NCI-H1436 treated with DMSO at 0.1 percent for 48 hours (cell line): ENCODE results near the gene NAPG.
"Not testable (repeated sequence)": the region's sequence is repeated elsewhere in the genome, so short reads cannot be mapped to it uniquely, and the experiment has no call there.

Experiments used
- DNase-seq: peaks from one replicate; lab custom pipeline; 2025; lab: John Stamatoyannopoulos, UW

Gene NAPG

DNA sequence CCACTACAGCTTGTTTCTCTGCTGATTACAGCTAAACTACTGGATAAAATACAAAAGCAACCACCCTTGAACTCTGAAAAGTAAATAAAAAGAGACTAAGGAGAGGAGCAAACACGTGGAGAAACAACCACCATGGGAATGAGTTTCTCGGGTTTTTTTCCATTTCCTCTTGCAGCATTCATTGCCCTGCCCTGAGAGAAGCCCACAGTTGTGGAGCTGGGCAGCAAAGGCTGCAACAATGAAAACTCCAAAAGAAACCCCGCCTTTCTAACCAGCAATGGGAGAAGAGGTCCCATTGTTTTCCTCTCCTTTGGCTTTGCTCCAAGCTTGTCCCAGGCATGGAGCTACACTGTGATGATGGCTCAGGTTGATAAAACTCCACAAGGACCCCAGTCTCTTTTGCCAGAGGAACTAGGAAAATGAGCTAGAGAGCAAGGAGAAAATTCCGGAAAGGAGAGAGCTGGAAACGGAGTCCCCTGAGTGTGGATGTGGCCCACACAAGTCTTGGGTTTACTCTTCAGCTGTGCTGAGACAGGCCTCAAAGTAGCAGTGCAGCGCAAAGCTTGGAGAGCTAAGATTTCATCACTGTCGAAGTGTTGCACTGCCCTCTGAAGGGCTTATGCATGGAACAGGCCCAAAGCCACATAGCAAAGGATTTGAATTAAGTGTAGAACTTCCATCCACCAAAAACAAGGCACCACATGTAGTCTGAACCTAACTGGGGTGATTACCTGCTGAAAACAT is 20.9 kb downstream of the NAPG start:
- DNase-seq = no peak

DNA sequence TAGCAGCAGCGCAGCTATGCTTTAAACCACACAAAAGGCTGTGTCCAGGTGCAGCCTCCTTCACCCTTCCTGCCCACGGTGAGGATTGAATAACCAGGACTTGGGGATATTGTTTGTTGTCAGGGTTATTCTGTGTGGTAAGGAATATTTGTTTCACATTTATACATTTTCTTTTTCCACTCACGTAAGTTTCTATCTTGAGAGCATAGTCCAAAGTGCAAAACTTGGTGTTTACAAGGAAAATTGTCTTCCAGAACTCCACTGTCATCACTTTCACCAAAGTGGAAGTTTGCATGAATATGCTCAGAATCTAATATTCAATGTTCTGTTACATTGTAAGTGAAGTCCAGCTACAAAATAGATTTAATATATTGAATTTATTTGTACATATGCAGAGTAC is 26.4 kb downstream of the NAPG start:
- no peak for DNase-seq

- not testable (repeated sequence) for DNase-seq
Measured at GRCh38 chr18:10556251-10556650, 30.4 kb downstream of the NAPG start.

GRCh38 chr18:10557085-10557677 is 31.4 kb downstream of the NAPG start:
- no peak for DNase-seq

DNA sequence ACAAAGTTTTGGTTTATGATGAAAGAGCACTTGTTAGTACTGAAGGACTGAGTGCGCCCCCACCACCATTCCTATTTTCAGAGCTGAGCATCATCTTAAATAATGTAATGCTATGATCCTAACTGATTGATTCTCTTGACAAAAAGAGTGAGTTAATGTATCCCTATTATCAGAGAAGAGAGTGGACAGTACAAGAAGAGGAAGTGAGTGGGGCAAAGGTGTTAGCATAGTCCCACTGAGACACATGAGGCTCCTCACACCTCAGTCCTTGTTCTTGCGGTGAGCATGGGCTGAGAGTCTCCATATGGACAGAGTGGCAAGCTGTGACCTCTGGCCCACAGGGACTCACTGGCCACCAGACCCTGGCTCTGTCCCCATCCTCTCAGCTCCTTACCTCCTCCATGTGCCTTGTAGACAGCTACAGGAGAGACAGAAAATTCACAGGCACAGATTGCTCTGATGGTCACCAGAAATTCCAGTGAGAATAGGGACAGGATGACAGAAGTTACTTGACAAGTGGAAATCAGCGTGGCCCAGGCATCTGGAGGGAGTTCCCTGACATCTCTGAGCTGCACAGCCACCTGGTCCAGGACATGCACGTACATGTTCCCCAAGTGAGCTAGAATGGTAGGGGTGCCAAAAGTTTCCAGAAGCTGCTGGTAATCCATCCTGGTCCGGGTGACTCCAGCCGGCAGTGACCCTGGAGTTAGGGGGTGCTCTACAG is 32.6 kb downstream of the NAPG start:
- no peak for DNase-seq

GRCh38 chr18:10558967-10559298 is 33.1 kb downstream of the NAPG start:
- no peak for DNase-seq

- DNase-seq = no peak
Measured at GRCh38 chr18:10559553-10560451, 34.0 kb downstream of the NAPG start.

- DNase-seq = no peak
Measured at GRCh38 chr18:10560452-10561045, 34.7 kb downstream of the NAPG start.

- DNase-seq = no peak
Measured at GRCh38 chr18:10562773-10563160, 36.9 kb downstream of the NAPG start.

DNA sequence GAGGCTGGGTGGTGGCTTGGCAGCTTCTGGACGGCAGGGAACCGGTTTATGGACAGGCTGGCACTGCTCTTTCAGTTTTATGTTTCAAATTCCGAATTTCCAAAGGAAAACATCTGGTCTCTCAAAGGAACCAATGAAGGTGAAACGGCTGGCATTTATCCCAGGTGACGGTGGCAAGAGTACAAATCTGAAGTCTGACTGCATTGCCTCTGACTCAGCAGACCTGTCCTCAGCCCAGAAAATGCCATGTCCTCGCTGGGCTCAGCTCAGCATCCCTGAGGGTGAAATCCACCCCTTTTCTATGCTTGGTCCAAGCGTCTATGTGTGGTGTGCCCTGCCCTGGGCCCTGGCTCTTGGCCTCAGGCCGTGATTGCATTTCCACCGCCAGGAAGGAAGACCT is 38.1 kb downstream of the NAPG start:
- no peak for DNase-seq

- no peak for DNase-seq
Measured at GRCh38 chr18:10564975-10565773, 39.3 kb downstream of the NAPG start.

- no peak for DNase-seq
Measured at GRCh38 chr18:10565835-10566234, 40.0 kb downstream of the NAPG start.

DNA sequence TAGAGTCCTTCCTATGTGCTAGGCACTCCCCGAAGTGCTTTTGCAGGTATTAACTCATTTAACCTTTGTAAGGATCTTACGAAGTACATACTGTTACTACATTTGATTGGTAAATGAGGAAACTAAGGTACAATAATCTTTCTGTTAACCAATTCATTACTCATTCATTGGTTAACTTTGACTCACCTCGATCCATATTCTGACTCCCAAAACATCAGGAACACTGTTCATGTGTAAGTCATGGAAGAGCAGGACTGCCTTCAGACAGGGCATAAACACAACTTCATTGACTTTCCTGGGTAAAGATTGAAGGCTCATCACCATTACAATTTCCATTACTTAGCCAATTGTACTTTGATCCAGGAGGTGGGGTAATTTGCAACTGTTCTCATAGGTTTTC is 40.6 kb downstream of the NAPG start:
- DNase-seq = no peak

- not testable (repeated sequence) for DNase-seq
Measured at GRCh38 chr18:10569941-10570340, 44.1 kb downstream of the NAPG start.

DNA sequence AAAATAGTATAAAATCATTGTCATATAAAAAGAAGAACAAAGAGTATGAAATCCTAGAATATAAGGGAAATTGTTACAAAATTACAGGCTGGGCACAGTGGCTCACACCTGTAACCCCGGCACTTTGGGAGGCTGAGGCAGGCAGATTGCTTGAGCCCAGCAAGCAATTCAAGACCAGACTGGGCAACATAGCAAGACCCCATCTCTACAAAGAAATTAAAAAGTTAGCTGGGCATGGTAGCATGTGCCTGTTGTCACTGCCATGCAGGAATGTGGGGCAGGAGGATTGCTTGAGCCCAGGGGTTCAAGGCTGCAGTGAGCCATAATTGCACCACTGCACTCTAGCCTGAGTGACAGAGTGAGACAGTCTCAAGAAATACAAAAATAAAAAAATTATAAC is 44.8 kb downstream of the NAPG start:
- DNase-seq = no peak

DNA sequence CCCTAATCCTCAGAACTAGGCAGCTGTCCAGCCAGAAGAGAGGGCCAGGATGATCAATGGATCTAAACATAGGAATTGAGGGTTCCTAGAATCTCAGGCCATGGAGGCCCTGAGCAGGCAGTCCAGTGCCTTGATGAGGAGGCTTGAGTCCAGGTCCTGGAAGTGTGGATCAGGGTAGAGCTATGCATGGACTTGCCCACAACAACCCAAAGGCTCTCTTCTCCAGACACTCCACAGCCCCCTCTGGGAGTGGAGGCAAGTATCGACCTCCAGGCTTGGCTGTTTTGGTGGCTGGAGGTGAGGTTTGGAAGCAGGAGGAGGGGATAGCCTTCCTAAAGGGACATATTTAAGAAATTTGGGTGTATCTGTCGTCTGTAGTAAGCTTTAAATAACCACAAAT is 45.7 kb downstream of the NAPG start:
- no peak for DNase-seq

DNA sequence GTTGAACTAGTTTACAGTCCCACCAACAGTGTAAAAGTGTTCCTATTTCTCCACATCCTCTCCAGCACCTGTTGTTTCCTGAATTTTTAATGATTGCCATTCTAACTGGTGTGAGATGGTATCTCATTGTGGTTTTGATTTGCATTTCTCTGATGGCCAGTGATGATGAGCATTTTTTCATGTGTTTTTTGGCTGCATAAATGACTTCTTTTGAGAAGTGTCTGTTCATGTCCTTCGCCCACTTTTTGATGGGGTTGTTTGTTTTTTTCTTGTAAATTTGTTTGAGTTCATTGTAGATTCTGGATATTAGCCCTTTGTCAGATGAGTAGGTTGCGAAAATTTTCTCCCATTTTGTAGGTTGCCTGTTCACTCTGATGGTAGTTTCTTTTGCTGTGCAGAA is 47.4 kb downstream of the NAPG start:
- not testable (repeated sequence) for DNase-seq

DNA sequence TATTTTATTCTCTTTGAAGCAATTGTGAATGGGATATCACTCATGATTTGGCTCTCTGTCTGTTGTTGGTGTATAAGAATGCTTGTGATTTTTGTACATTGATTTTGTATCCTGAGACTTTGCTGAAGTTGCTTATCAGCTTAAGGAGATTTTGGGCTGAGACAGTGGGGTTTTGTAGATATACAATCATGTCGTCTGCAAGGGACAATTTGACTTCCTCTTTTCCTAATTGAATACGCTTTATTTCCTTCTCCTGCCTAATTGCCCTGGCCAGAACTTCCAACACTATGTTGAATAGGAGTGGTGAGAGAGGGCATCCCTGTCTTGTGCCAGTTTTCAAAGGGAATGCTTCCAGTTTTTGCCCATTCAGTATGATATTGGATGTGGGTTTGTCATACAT is 48.6 kb downstream of the NAPG start:
- DNase-seq = not testable (repeated sequence)

DNA sequence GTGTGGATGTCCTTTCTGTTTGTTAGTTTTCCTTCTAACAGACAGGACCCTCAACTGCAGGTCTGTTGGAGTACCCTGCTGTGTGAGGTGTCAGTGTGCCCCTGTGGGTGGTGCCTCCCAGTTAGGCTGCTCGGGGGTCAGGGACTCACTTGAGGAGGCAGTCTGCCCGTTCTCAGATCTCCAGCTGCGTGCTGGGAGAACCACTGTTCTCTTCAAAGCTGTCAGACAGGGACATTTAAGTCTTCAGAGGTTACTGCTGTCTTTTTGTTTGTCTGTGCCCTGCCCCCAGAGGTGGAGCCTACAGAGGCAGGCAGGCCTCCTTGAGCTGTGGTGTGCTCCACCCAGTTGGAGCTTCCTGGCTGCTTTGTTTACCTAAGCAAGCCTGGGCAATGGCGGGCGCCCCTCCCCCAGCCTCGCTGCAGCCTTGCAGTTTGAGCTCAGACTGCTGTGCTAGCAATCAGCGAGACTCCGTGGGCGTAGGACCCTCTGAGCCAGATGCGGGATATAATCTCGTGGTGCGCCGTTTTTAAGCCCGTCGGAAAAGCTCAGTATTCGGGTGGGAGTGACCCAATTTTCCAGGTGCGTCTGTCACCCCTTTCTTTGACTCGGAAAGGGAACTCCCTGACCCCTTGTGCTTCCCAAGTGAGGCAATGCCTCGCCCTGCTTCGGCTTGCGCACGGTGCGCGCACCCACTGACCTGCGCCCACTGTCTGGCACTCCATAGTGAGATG is 52.2 kb downstream of the NAPG start:
- DNase-seq = not testable (repeated sequence)

GRCh38 chr18:10578573-10578899 is 52.7 kb downstream of the NAPG start:
- not testable (repeated sequence) for DNase-seq
